Measurements from ENCODE around the gene TMEM209. TPM values are rescaled to one million over a fixed set of nuclear protein-coding genes. Genes with fewer than 3 reads are reported as not detected.

Gene TMEM209
- total and polyA plus RNA-seq, 12 donors, result 5.9 to 14.7 (median 12.5) TPM

- ATAC-seq (no peak), DNase-seq (no peak)
- Histone ChIP-seq H3K36me3 (no peaks in the 10 kb centered on the region), H3K9me3 (peaks cover 0 to 15% (median 3%) of the 10 kb centered on the region in 11 donors), H3K4me1 (peaks cover 0 to 8% (median 0%) of the 10 kb centered on the region in 9 donors), H3K27ac (no peak overlapping the region), H3K27me3 (no peaks in the 10 kb centered on the region), H3K4me3 (no peak overlapping the region)
- no peak for TF ChIP-seq CTCF (IDR thresholded peaks at IDR 0.05)
- 80 to 91% methylated on average over 5 of the region's 5 CpGs for WGBS, 2 donors
- intact Hi-C loops (cut with DNase I), result no loop called here
Measured at GRCh38 chr7:130151591-130152492, 53.4 kb downstream of the TMEM209 start.

DNA sequence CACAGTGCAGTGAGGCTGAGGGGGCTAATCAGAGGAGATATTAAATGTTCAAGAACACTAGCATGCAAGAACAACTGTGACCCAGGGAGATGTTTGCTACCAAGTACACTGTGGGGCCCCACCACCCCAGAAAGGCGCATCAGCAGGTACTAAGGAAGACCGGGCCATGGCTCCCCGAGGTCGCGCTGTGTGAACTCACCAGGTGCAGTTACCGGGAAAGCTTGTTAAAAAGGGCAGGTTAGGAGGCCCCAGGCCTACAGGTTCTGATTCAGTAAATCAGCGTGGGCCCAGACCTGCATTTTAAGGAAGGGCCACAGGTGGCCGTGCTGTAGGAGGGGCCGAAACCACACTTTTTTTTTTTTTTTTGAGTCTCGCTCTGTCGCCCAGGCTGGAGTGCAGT is 54.6 kb downstream of the TMEM209 start:
- no peaks in the 10 kb centered on the region for H3K36me3 ChIP-seq
- WGBS, 2 donors, result 96 to 98% methylated on average over 10 to 11 of the region's 11 CpGs
- no peak overlapping the region for H3K27ac ChIP-seq
- TF ChIP-seq CTCF (IDR thresholded peaks at IDR 0.05), result no peak
- no peak for DNase-seq
- H3K4me1 ChIP-seq, result peaks cover 0 to 8% (median 0%) of the 10 kb centered on the region in 9 donors
- peaks cover 0 to 3% (median 0%) of the 10 kb centered on the region in 11 donors for H3K9me3 ChIP-seq
- no peak for ATAC-seq
- H3K27me3 ChIP-seq, result no peaks in the 10 kb centered on the region
- intact Hi-C loops (cut with DNase I), result no loop called here
- no peak overlapping the region for H3K4me3 ChIP-seq

DNA sequence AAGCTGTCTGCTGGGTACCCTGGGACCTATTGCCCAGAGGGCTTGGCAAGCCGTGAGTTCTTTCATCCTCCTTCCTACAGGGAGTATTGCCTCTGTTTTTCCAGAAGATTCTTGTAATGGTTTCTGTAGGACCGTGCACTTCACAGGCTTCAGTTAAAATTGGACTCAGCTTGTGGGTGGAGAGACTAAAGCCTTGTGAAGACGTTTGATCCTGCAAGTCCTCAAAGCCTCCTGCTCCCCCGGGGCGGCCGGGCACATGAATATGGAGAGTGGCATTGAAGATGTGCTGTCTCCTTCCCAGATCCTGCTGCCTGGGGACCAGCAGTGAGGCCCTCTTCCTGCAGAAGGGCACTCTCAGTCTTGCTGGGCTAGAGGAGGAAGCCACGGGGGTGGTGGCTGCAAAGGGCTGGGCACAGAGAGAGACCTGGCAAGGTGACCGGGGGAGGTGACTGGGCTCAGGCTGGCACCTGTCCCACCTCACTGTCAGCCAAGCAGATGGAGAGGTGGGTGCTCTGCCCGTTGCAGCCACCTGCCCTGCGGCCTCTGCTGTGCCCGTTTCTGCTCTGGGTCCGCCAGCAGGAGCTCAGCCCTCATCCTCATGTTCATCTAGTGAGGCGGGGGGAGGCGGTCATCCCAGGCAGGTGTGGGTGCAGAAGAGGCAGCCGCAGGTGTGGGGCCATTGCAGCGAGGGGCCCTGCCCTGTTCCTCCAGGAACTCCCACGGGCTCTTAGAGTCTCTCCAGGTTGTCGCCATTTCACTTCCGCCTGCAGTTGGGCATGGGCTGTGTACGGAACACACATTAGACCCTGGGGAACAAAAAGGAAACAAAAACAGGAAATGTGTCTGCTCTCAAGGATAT is 55.7 kb downstream of the TMEM209 start:
- 73 to 75% methylated on average over 20 of the region's 20 CpGs for WGBS, 2 donors
- H3K36me3 ChIP-seq, result no peaks in the 10 kb centered on the region
- no peak overlapping the region for H3K27ac ChIP-seq
- no peaks in the 10 kb centered on the region for H3K9me3 ChIP-seq
- ATAC-seq (no peak), DNase-seq (no peak)
- H3K4me3 ChIP-seq, result no peak overlapping the region
- H3K27me3 ChIP-seq, result no peaks in the 10 kb centered on the region
- peaks cover 0 to 8% (median 0%) of the 10 kb centered on the region in 9 donors for H3K4me1 ChIP-seq
- no peak for TF ChIP-seq CTCF (IDR thresholded peaks at IDR 0.05)
- intact Hi-C loops (cut with DNase I), result no loop called here

DNA sequence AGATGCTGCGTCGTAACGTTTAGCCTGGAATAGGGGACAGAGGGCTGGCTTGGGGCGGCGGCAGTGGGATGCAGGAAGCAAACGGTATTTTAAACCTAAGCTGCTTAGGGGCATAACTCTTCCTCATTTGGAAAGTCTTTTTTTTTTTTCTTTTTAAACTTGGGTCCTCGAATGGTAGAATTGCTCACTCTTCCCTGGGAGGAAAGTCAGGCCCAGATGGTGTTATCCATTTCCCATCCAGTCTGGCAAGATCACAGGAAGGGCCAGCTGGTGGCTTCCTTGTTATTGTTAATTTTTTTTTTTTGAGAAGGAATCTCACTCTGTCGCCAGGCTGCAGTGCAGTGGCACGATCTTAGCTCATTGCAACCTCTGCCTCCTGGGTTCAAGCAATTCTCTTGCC is 56.6 kb downstream of the TMEM209 start:
- Histone ChIP-seq H3K27me3 (no peaks in the 10 kb centered on the region), H3K9me3 (no peaks in the 10 kb centered on the region), H3K36me3 (no peaks in the 10 kb centered on the region), H3K4me1 (peaks cover 0 to 8% (median 0%) of the 10 kb centered on the region in 9 donors), H3K4me3 (no peak overlapping the region), H3K27ac (no peak overlapping the region)
- intact Hi-C loops (cut with DNase I), result no loop called here
- DNase-seq (no peak), ATAC-seq (no peak)
- no peak for TF ChIP-seq CTCF (IDR thresholded peaks at IDR 0.05)
- WGBS, 2 donors, result 63 to 73% methylated on average over 9 of the region's 9 CpGs
